IPS-NIHi7 (cell line): ENCODE results near the gene SH2D5.
"Not testable (repeated sequence)": the region's sequence is repeated elsewhere in the genome, so short reads cannot be mapped to it uniquely, and the experiment has no call there.

Experiments
- DNase-seq: peaks from one replicate; pipeline ENCODE4 v3.0.0; 2012; ENCODE audit warnings: mixed read lengths; ENCODE audit errors: extremely low spot score

Gene SH2D5

GRCh38 chr1:20728371-20729154 is 3.9 kb downstream of the SH2D5 start:
- DNase-seq = no peak

GRCh38 chr1:20727746-20728316 is 4.7 kb downstream of the SH2D5 start:
- peak; percentile 68 for DNase-seq

- DNase-seq = no peak
Observed at GRCh38 chr1:20726932-20727745, 5.4 kb downstream of the SH2D5 start.

GRCh38 chr1:20726118-20726911 is 6.2 kb downstream of the SH2D5 start:
- DNase-seq = no peak

GRCh38 chr1:20725189-20726117 is 7.0 kb downstream of the SH2D5 start:
- DNase-seq = no peak

- DNase-seq = no peak
Observed at GRCh38 chr1:20724364-20725188, 7.9 kb downstream of the SH2D5 start.

GRCh38 chr1:20723537-20724363 is 8.8 kb downstream of the SH2D5 start:
- DNase-seq = no peak

GRCh38 chr1:20723159-20723536 is 9.4 kb downstream of the SH2D5 start:
- DNase-seq = no peak

GRCh38 chr1:20721117-20722061 is 11.1 kb downstream of the SH2D5 start:
- DNase-seq = no peak

- DNase-seq = no peak
Observed at GRCh38 chr1:20720631-20721091, 11.8 kb downstream of the SH2D5 start.

GRCh38 chr1:20719871-20720620 is 12.5 kb downstream of the SH2D5 start:
- no peak for DNase-seq

GRCh38 chr1:20719261-20719660 is 13.2 kb downstream of the SH2D5 start:
- DNase-seq = no peak

GRCh38 chr1:20718343-20718882 is 14.1 kb downstream of the SH2D5 start:
- not testable (repeated sequence) for DNase-seq

GRCh38 chr1:20717452-20718342 is 14.8 kb downstream of the SH2D5 start, which contains the start of gene KIF17:
Gene KIF17 (minus strand): TSS chr1:20718007. CDS start chr1:20717706, 301 bp downstream.
- DNase-seq = peak; percentile 93

- no peak for DNase-seq
Observed at GRCh38 chr1:20716232-20716631, 16.3 kb downstream of the SH2D5 start.
